ENCODE measurements around the gene SPCS2.

The SPCS2 gene

DNA sequence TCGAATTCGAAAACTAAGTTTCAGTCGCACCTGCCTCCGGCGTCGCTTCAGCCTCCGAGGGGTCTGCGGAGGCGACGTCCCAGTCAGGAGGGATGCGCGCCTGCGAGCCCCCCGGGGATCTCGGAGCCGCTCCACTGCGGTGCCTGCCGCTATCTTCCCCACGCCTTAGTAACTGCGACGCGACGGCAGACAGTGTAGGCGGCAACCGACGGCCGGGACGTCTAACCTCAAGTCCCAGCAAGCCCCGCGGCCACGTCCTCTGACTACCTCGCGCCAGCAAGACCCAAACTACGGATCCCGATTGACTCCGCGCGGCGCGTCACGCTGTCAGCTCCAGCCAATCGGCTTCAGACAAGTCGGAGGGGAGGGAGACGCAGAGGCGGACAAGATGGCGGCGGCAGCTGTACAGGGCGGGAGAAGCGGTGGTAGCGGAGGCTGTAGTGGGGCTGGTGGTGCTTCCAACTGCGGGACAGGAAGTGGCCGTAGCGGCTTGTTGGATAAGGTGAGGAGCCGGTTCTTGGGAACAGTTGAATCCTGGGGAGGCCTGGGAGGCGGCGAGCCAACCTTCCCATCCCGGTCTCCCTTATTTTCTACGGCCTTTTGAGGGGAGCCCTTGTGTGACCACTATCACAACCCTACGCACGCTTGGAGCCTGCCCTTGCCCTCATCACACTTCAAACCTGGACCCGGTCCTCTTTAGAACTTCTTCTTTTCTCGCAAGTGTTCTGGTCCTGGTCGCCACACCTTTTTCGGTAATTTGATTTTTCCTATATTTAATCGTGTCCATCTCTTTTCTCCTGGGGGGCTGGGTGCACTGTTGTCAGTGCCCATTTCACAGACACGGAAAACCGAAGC is at the start of gene SPCS2, which contains the start of gene XRRA1:
TSS of gene SPCS2 (plus strand) at position 369 of the 855 bp plus-strand sequence. CDS start at position 389, 20 bp downstream.
TSS of gene XRRA1 (minus strand) at position 194 of the 855 bp plus-strand sequence. CDS start 8,213 bp downstream, outside the sequence.
- Mint-ChIP-seq H3K4me3 (peak within 1 kb of the TSS; percentile 94), H3K27me3 (no peaks in the 10 kb centered on the region), H3K4me1 (peaks cover 56% of the 10 kb centered on the region), H3K27ac (peak within 1 kb of the TSS; percentile 95), H3K36me3 (peaks cover 6% of the 10 kb centered on the region), H3K9me3 (no peaks in the 10 kb centered on the region)

DNA sequence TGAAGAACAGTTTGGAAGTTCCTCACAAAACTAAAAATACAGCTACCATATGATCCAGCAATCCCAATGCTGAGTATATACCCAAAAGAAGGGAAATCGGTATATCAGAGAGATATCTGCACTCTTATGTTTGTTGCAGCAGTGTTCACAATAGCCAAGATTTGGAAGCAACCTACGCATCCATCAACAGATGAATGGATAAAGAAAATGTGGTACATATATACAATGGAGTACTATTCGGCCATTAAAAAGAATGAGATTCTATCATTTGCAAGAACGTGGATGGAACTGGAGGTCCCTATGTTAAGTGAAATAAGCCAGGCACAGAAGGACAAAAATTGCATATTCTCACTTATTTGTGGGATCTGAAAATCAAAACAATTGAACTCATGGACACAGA is 46.7 kb upstream of the SPCS2 start:
- Mint-ChIP-seq H3K27ac (no peak overlapping the region), H3K4me3 (no peak overlapping the region), H3K36me3 (peaks cover 46% of the 10 kb centered on the region), H3K27me3 (no peaks in the 10 kb centered on the region), H3K9me3 (peaks cover 30% of the 10 kb centered on the region), H3K4me1 (no peaks in the 10 kb centered on the region)

DNA sequence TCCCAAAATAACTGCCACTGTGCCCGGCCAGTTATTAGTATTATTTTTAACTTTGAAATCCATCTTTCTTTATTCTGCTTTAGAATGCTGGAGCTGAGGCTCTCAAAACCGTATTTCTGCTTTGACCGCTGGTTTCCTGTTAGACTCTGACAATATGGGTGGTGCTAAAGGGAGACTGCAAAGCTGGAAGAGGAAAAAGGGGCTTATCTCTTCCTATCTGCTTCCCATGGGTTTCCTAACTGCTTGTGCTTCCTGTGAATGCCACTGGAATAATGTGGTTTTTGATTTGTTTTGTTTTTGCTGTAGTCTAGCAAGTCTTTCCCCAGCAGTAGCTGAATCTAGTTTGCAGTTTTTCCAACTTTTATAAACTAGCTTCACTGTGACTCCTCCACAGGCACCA is 43.7 kb upstream of the SPCS2 start:
- Mint-ChIP-seq H3K4me3 (no peak overlapping the region), H3K4me1 (no peaks in the 10 kb centered on the region), H3K36me3 (peaks cover 27% of the 10 kb centered on the region), H3K27me3 (no peaks in the 10 kb centered on the region), H3K27ac (no peak overlapping the region), H3K9me3 (peaks cover 13% of the 10 kb centered on the region)

DNA sequence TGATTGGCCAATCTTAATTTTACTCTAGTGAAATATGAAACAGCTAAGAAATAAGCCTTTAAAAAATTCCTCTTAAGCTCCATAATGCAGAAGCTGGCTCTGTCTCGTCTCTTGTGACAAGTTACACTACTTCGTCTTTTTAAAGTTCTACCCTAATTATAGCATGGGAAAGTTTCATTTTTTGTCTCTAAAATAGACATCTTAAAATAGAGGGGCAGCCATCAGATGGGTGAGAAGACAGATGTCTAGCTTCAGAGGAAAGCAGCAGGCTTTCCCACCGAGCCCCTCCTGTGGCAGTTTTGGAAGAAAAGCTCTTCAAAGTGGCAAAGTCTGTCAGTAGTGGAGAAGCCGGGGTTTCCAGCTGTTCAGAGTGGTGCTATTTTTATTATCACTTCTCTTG is 39.7 kb upstream of the SPCS2 start:
- H3K27ac Mint-ChIP-seq: no peak overlapping the region
- no peaks in the 10 kb centered on the region for H3K27me3 Mint-ChIP-seq
- H3K4me3 Mint-ChIP-seq: no peak overlapping the region
- H3K4me1 Mint-ChIP-seq: no peaks in the 10 kb centered on the region
- peaks cover 9% of the 10 kb centered on the region for H3K36me3 Mint-ChIP-seq
- no peaks in the 10 kb centered on the region for H3K9me3 Mint-ChIP-seq

DNA sequence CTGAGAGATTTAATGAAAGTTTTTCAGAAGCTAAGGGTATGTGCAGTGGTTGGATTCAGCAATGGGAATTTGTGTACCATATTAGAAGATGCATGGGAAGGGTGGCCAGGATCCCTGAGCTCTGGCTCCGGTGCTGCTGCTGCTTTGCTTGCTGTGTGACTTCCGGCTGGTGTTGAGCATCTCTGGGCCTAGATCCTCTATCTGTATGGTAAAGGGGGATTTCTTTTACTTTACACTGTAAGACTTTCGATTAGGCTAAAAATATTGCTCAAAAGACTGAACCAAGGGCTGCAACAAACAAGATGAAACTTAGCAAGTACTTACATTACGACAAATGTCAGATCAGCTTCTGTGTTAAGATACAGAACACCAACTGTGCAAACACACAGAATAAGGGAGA is 39.3 kb upstream of the SPCS2 start:
- H3K4me1 Mint-ChIP-seq: no peaks in the 10 kb centered on the region
- H3K27me3 Mint-ChIP-seq: no peaks in the 10 kb centered on the region
- no peak overlapping the region for H3K27ac Mint-ChIP-seq
- peaks cover 12% of the 10 kb centered on the region for H3K36me3 Mint-ChIP-seq
- H3K4me3 Mint-ChIP-seq: no peak overlapping the region
- H3K9me3 Mint-ChIP-seq: no peaks in the 10 kb centered on the region

GRCh38 chr11:74923125-74923524 is 25.9 kb upstream of the SPCS2 start:
- H3K4me3 Mint-ChIP-seq: no peak overlapping the region
- no peak overlapping the region for H3K27ac Mint-ChIP-seq
- H3K36me3 Mint-ChIP-seq: peaks cover 14% of the 10 kb centered on the region
- no peaks in the 10 kb centered on the region for H3K4me1 Mint-ChIP-seq
- no peaks in the 10 kb centered on the region for H3K9me3 Mint-ChIP-seq
- no peaks in the 10 kb centered on the region for H3K27me3 Mint-ChIP-seq

- Mint-ChIP-seq H3K27ac (no peak overlapping the region), H3K9me3 (no peaks in the 10 kb centered on the region), H3K4me3 (no peak overlapping the region), H3K4me1 (no peaks in the 10 kb centered on the region), H3K36me3 (no peaks in the 10 kb centered on the region), H3K27me3 (no peaks in the 10 kb centered on the region)
Measured at GRCh38 chr11:74925281-74925680, 23.8 kb upstream of the SPCS2 start.

DNA sequence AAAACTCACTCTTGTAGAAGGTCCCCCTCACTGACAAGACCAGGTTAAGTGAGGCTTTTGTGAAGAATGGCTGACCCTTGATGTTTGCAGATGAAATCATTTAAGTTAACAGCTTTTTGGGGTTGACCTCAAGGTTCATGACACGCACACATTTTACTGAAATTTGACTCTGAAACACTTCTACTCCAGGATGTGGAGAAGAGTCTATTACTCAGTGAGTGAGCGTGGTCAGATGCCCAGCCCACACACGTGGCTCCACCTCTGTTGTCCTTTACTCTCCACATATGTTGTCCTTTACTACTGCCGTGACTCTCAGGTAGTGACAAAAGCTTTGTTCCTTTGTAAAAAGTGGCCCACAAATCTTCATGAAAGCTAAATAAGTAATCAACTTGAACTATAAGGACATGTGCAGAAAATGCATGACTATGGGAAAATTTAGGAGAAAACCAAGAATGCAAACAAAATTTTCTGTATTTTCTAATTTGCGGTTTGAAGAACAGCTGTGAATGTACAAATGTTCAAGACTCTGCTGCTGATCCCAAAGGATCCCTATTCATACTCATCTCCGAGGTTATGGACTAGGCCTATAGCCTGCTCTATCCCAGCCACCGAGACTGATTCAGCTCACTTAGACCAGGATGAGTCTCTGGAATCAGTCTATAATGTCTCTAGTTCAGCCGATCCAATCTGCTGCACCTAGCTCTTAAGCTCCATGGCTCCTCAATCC is 22.6 kb upstream of the SPCS2 start:
- Mint-ChIP-seq H3K36me3 (no peaks in the 10 kb centered on the region), H3K4me1 (no peaks in the 10 kb centered on the region), H3K4me3 (no peak overlapping the region), H3K27me3 (no peaks in the 10 kb centered on the region), H3K27ac (no peak overlapping the region), H3K9me3 (no peaks in the 10 kb centered on the region)

GRCh38 chr11:74927496-74927895 is 21.6 kb upstream of the SPCS2 start:
- H3K4me1 Mint-ChIP-seq: no peaks in the 10 kb centered on the region
- H3K4me3 Mint-ChIP-seq: no peak overlapping the region
- no peak overlapping the region for H3K27ac Mint-ChIP-seq
- no peaks in the 10 kb centered on the region for H3K9me3 Mint-ChIP-seq
- H3K27me3 Mint-ChIP-seq: no peaks in the 10 kb centered on the region
- H3K36me3 Mint-ChIP-seq: no peaks in the 10 kb centered on the region

- H3K4me1 Mint-ChIP-seq: no peaks in the 10 kb centered on the region
- peaks cover 6% of the 10 kb centered on the region for H3K36me3 Mint-ChIP-seq
- no peak overlapping the region for H3K27ac Mint-ChIP-seq
- no peak overlapping the region for H3K4me3 Mint-ChIP-seq
- H3K27me3 Mint-ChIP-seq: no peaks in the 10 kb centered on the region
- H3K9me3 Mint-ChIP-seq: no peaks in the 10 kb centered on the region
Measured at GRCh38 chr11:74929431-74930363, 19.4 kb upstream of the SPCS2 start.

DNA sequence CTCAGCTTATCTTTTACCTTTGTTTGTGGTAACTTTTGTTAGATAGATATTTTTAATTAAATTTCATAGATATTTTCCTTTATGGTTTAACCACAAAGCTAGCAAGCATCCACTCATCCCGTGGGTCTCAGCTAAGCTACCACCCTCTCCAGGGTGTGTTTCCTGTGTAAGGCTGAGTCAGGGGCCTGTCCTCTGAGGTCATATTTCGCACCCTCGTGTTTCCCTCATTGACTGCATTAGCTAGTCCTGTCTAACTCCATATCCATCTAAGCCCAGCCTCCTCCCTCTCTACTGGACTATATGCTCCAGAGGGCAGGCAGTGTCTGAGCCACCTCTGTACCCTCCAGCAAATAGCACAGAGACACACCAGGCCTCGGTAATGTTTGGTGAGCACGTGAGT is 16.9 kb upstream of the SPCS2 start:
- H3K27me3 Mint-ChIP-seq: no peaks in the 10 kb centered on the region
- peak overlapping the region; percentile 80 for H3K27ac Mint-ChIP-seq
- peaks cover 11% of the 10 kb centered on the region for H3K36me3 Mint-ChIP-seq
- H3K4me1 Mint-ChIP-seq: no peaks in the 10 kb centered on the region
- no peaks in the 10 kb centered on the region for H3K9me3 Mint-ChIP-seq
- no peak overlapping the region for H3K4me3 Mint-ChIP-seq

DNA sequence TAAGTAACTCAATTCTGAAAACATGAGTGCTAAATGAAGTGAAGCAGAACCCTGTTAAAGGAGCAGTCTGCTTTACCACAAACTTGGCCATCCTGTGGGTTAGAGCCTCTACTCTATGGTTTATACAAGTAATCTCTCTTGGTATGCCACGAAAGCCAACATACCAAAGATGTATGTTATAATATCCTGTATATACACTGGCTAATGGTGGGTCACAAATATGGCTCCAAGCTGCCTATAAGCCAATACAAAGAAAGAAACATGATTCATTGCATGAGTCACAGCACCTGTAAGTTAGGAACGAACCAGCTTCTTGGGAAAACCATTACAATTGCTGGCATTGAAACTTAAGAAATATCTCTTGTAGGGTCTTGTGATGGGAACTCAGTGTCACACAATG is 16.3 kb upstream of the SPCS2 start:
- no peak overlapping the region for H3K4me3 Mint-ChIP-seq
- no peaks in the 10 kb centered on the region for H3K27me3 Mint-ChIP-seq
- H3K27ac Mint-ChIP-seq: no peak overlapping the region
- H3K9me3 Mint-ChIP-seq: no peaks in the 10 kb centered on the region
- no peaks in the 10 kb centered on the region for H3K4me1 Mint-ChIP-seq
- peaks cover 11% of the 10 kb centered on the region for H3K36me3 Mint-ChIP-seq

DNA sequence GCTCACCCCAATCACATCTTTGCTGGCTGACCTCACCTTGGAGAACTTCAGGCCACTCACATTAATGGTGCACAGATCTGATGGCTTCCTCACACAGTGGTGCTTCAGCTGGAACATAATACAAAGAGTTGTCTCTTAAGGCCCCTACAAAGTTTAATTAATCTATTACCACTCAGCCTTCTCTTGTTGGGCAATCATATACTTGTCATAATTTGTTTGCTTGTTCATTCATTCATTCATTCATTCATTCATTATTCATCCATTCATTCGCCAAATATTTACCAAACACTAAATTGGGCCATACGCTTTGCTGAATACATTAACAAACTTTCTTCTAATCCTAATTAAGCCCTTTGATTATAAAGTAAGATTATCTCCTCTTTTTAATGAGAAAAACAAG is 15.3 kb upstream of the SPCS2 start:
- H3K36me3 Mint-ChIP-seq: peaks cover 13% of the 10 kb centered on the region
- H3K4me1 Mint-ChIP-seq: no peaks in the 10 kb centered on the region
- H3K27ac Mint-ChIP-seq: no peak overlapping the region
- no peaks in the 10 kb centered on the region for H3K9me3 Mint-ChIP-seq
- H3K4me3 Mint-ChIP-seq: no peak overlapping the region
- H3K27me3 Mint-ChIP-seq: no peaks in the 10 kb centered on the region

DNA sequence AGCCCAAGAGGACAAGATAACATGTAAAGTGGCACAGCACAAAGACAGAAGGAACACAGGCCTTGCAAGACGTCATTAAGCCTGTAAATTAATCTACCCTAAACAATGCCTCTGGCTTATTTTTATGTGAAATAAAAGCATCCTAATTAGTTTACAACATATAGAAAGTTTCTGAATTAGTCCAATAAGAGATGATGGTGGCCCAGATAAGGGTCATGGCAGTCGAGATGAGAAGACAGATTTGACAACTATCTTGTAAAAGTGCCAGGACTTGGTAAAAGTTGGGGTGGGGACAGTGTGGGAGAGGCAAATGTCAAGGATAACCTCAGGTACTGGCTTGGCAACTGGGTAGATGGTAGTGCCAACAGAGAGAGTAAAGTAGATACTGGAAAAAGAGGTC is 13.8 kb upstream of the SPCS2 start:
- H3K4me3 Mint-ChIP-seq: no peak overlapping the region
- no peak overlapping the region for H3K27ac Mint-ChIP-seq
- peaks cover 18% of the 10 kb centered on the region for H3K36me3 Mint-ChIP-seq
- no peaks in the 10 kb centered on the region for H3K9me3 Mint-ChIP-seq
- H3K27me3 Mint-ChIP-seq: no peaks in the 10 kb centered on the region
- no peaks in the 10 kb centered on the region for H3K4me1 Mint-ChIP-seq

GRCh38 chr11:74936087-74936486 is 13.0 kb upstream of the SPCS2 start:
- Mint-ChIP-seq H3K36me3 (peaks cover 20% of the 10 kb centered on the region), H3K9me3 (no peaks in the 10 kb centered on the region), H3K27ac (no peak overlapping the region), H3K4me3 (no peak overlapping the region), H3K27me3 (no peaks in the 10 kb centered on the region), H3K4me1 (no peaks in the 10 kb centered on the region)
